KMS-11 (cell line): Measurements from ENCODE around the gene NUDT12.

ENCODE experiments used
- H2AFZ ChIP-seq: fragments of 200-600 bp; sonication (generic); 2 replicates; pipeline ENCODE4 v1.6.1; 2016; ENCODE audit warnings: antibody characterized with exemption, mixed run types, low read depth
- H3K27ac ChIP-seq: fragments of 200-600 bp; sonication (generic); 2 replicates; pipeline ENCODE4 v1.6.1; 2016; ENCODE audit warnings: mild to moderate bottlenecking, mixed run types
- H3K27me3 ChIP-seq: fragments of 200-600 bp; sonication (generic); 2 replicates; pipeline ENCODE4 v1.6.1; 2017; ENCODE audit warnings: mild to moderate bottlenecking, low read depth, mixed run types, moderate library complexity; ENCODE audit not compliant: insufficient read depth
- H3K36me3 ChIP-seq: fragments of 200-600 bp; sonication (generic); 2 replicates; pipeline ENCODE4 v1.6.1; 2017; ENCODE audit warnings: mild to moderate bottlenecking, mixed run types; ENCODE audit not compliant: insufficient read depth
- H3K4me1 ChIP-seq: fragments of 200-600 bp; sonication (generic); 2 replicates; pipeline ENCODE4 v1.6.1; 2016; ENCODE audit warnings: mild to moderate bottlenecking, low read depth, mixed run types; ENCODE audit not compliant: poor library complexity, severe bottlenecking
- H3K4me2 ChIP-seq: fragments of 200-600 bp; sonication (generic); 2 replicates; pipeline ENCODE4 v1.7.0; 2016; ENCODE audit warnings: mild to moderate bottlenecking, mixed run types
- H3K4me3 ChIP-seq: fragments of 200-600 bp; sonication (generic); IDR thresholded peaks from 2 replicates; pipeline ENCODE4 v1.6.1; 2017; ENCODE audit warnings: low read depth, low read length, mixed read lengths; ENCODE audit not compliant: insufficient read depth
- H3K79me2 ChIP-seq: fragments of 200-600 bp; sonication (generic); 2 replicates; pipeline ENCODE4 v1.6.1; 2016; ENCODE audit warnings: low read depth, mixed run types; ENCODE audit not compliant: insufficient read depth
- H3K9ac ChIP-seq: fragments of 200-600 bp; sonication (generic); 2 replicates; pipeline ENCODE4 v1.6.1; 2016; ENCODE audit warnings: mild to moderate bottlenecking, mixed run types
- H4K20me1 ChIP-seq: fragments of 200-600 bp; sonication (generic); 2 replicates; pipeline ENCODE4 v1.6.1; 2016; ENCODE audit warnings: mild to moderate bottlenecking, mixed run types; ENCODE audit not compliant: insufficient read depth
- CTCF ChIP-seq: fragments of 200-600 bp; sonication (generic); conservative IDR thresholded peaks from 2 replicates; pipeline ENCODE4 v1.6.1; 2017; ENCODE audit warnings: low read depth, mild to moderate bottlenecking, antibody characterized with exemption, low read length, moderate library complexity, mixed read lengths

Gene NUDT12

GRCh38 chr5:103511554-103511885 is 51.1 kb downstream of the NUDT12 start:
- Histone ChIP-seq H3K27me3 (no peaks in the 10 kb centered on the region), H3K4me2 (no peak overlapping the region), H3K79me2 (no peaks in the 10 kb centered on the region), H2AFZ (no peak overlapping the region), H3K4me3 (no peak overlapping the region), H3K36me3 (no peaks in the 10 kb centered on the region), H3K4me1 (peaks cover 23% of the 10 kb centered on the region), H3K27ac (no peak overlapping the region), H4K20me1 (no peaks in the 10 kb centered on the region), H3K9ac (no peak overlapping the region)
- no peak for TF ChIP-seq CTCF

DNA sequence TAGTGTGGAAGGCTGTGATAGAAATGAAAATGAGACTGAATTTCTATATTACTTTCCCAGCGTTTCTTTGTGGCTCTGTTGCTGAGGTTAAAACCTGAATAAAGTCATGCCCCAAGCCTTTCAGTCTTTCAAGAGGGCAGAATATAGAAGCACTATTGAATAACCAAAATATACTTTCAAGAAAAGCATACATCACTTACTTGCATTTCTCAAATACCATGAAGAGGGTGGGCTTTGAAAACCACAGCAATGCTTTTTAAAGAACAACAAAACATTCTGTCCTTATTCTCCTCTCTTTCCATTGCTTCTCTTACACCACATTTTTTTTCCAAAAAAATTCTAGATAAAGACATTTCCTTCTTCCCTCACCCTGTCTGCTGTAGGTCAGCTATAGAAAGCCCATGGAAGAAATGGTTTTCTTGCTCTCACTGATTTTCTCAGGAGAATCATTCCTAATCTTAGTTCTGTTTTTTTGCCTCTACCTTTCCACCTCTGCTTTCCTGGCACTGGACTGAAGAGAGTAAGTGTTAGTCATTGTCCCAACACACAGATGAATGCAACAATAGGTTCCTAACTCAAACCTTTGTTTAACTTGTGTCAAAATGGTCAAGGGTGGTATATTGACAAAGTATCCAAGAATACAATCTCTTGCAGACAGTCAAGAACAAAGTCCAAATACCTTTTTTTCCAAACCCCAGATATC is 51.6 kb downstream of the NUDT12 start:
- Histone ChIP-seq H2AFZ (no peak overlapping the region), H3K27me3 (no peaks in the 10 kb centered on the region)
- no peak for TF ChIP-seq CTCF

GRCh38 chr5:103505581-103506305 is 56.8 kb downstream of the NUDT12 start:
- no peak overlapping the region for H3K4me2 ChIP-seq
- TF ChIP-seq CTCF, result no peak

More for the DNA sequence above, 51.6 kb downstream of the NUDT12 start:
- no peaks in the 10 kb centered on the region for H4K20me1 ChIP-seq
- H3K4me3 ChIP-seq, result no peak overlapping the region
- peaks cover 23% of the 10 kb centered on the region for H3K4me1 ChIP-seq
- no peak overlapping the region for H3K27ac ChIP-seq
- no peak overlapping the region for H3K4me2 ChIP-seq
- no peak overlapping the region for H3K9ac ChIP-seq
- H3K79me2 ChIP-seq, result no peaks in the 10 kb centered on the region
- no peaks in the 10 kb centered on the region for H3K36me3 ChIP-seq

DNA sequence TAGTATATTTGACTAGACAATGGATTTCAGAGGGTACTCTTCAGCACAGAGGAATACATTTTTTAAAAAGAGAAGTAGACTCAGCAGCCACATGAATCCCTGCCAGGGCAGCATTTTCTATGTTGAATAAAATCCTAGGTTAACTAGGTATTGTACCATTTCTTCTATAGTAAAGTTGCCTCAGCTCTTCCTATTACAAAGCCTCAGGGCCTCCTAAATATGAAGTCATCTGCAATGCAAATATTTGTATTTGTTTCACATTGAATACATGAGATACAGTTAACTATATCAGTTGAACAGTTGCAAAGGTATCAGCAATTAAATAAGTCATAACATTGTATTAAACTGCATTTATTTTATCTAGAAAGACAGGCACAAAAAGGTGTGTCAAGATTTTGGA is 59.5 kb downstream of the NUDT12 start:
- H3K9ac ChIP-seq, result no peak overlapping the region

More at GRCh38 chr5:103505581-103506305, 56.8 kb downstream of the NUDT12 start:
- peaks cover 2% of the 10 kb centered on the region for H3K4me1 ChIP-seq
- H3K36me3 ChIP-seq, result no peaks in the 10 kb centered on the region
- no peak overlapping the region for H2AFZ ChIP-seq
- no peak overlapping the region for H3K9ac ChIP-seq
- no peaks in the 10 kb centered on the region for H3K27me3 ChIP-seq
- H3K79me2 ChIP-seq, result no peaks in the 10 kb centered on the region
- H3K4me3 ChIP-seq, result no peak overlapping the region
- no peak overlapping the region for H3K27ac ChIP-seq
- H4K20me1 ChIP-seq, result no peaks in the 10 kb centered on the region

More for the DNA sequence above, 59.5 kb downstream of the NUDT12 start:
- H3K27ac ChIP-seq, result no peak overlapping the region
- no peaks in the 10 kb centered on the region for H3K79me2 ChIP-seq
- H3K36me3 ChIP-seq, result no peaks in the 10 kb centered on the region
- H3K27me3 ChIP-seq, result no peaks in the 10 kb centered on the region
- H3K4me2 ChIP-seq, result no peak overlapping the region
- no peaks in the 10 kb centered on the region for H4K20me1 ChIP-seq
- H2AFZ ChIP-seq, result no peak overlapping the region
- no peak for TF ChIP-seq CTCF
- H3K4me3 ChIP-seq, result no peak overlapping the region
- no peaks in the 10 kb centered on the region for H3K4me1 ChIP-seq
